HAP-1 (cell line): ENCODE measurements around the gene CXCL14.
"Not testable (repeated sequence)": the region's sequence is repeated elsewhere in the genome, so short reads cannot be mapped to it uniquely, and the experiment has no call there.

Source experiments
- DNase-seq, 2 experiments: peaks; one replicate each; pipeline ENCODE4 v3.0.0-alpha.2; 2016 to 2020; ENCODE audit warnings: low spot score in 2 of 2
- H3K27me3 ChIP-seq: fragments of 250-450 bp; sonication (Bioruptor Pico); 2 replicates; pipeline ENCODE4 v1.5.1; 2020; ENCODE audit warnings: low read depth, mild to moderate bottlenecking, moderate library complexity
- H3K36me3 ChIP-seq: fragments of 250-450 bp; sonication (Bioruptor Pico); replicated peaks from 2 replicates; pipeline ENCODE4 v1.5.1; 2020; ENCODE audit warnings: mild to moderate bottlenecking
- H3K4me1 ChIP-seq: fragments of 250-450 bp; sonication (Bioruptor Pico); 2 replicates; pipeline ENCODE4 v1.5.1; 2020; ENCODE audit warnings: mild to moderate bottlenecking
- H3K4me3 ChIP-seq: fragments of 250-450 bp; sonication (Bioruptor Pico); 2 replicates; pipeline ENCODE4 v1.5.1; 2020; ENCODE audit warnings: mild to moderate bottlenecking, moderate library complexity
- H3K9me3 ChIP-seq: fragments of 250-450 bp; sonication (Bioruptor Pico); 2 replicates; pipeline ENCODE4 v1.5.1; 2020; ENCODE audit warnings: mild to moderate bottlenecking, moderate library complexity
- in situ Hi-C: fragments of 300-500 bp; cut with MboI; formaldehyde crosslinking; loops from 3 replicates; pipeline ENCODE4 v1.14.3; 2020; ENCODE audit warnings: low sequenced_read_pairs, inconsistent platforms, mixed read lengths

Gene CXCL14

GRCh38 chr5:135537745-135538144, 41.0 kb downstream of the CXCL14 start:
- no peak overlapping the region for H3K4me3 ChIP-seq
- peaks cover 7% of the 10 kb centered on the region for H3K4me1 ChIP-seq
- H3K9me3 ChIP-seq: no peaks in the 10 kb centered on the region
- no peaks in the 10 kb centered on the region for H3K36me3 ChIP-seq
- H3K27me3 ChIP-seq: no peaks in the 10 kb centered on the region
- in situ Hi-C loops: no loop called here
- DNase-seq: no peak

- DNase-seq: no peak
- H3K4me1 ChIP-seq: peaks cover 3% of the 10 kb centered on the region
- no peaks in the 10 kb centered on the region for H3K36me3 ChIP-seq
- in situ Hi-C loops: no loop called here
- H3K27me3 ChIP-seq: no peaks in the 10 kb centered on the region
- no peak overlapping the region for H3K4me3 ChIP-seq
- no peaks in the 10 kb centered on the region for H3K9me3 ChIP-seq
Observed at GRCh38 chr5:135537271-135537670, 41.5 kb downstream of the CXCL14 start.

DNA sequence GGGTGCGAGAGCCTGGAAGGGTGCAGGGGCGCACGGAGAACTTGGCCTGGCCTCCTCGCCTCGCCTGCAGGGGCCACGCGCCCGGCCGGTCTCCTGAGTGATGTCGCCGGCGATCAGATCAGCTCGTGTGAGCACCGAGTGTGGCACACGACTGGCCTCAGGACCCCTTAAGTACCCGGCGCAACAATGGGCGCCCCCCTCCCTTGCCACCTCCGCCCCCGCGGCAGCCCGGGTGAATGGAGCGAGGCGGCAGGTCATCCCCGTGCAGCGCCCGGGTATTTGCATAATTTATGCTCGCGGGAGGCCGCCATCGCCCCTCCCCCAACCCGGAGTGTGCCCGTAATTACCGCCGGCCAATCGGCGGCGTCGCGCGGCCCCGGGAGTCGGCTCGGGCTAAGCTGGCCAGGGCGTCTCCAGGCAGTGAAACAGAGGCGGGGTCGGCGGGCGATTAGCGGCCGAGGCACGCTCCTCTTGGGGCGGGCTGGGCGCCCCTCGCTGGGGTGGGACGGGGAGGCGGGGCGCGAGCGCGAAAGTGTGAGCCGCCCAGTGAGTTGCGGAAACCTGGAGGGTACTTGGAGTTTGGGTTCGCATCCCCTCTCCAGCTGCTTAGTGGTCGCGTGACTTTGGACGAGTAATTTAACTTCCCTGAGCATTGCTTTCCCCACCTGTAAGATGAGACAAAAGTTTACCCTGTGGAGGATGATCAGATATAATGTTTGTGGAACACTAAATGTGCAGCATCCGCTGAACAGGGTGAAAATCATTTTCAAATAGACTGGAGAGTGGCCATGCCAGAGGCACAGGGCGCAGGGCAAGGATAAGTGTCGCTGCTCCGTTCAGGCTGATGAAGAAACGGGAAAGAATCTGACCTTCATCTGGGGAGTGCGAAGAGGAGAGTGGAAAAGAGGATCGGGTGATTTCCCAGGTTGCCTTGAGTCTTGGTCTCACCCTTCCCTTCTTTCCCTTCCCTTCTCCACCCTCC, 42.7 kb downstream of the CXCL14 start, which contains the start of gene NEUROG1:
NEUROG1 (minus strand) TSS at position 145 of the 982 bp plus-strand sequence. CDS start 274 bp downstream, outside the sequence.
- H3K4me3 ChIP-seq: no peak within 1 kb of the TSS
- no peaks in the 10 kb centered on the region for H3K36me3 ChIP-seq
- H3K4me1 ChIP-seq: no peaks in the 10 kb centered on the region
- H3K9me3 ChIP-seq: no peaks in the 10 kb centered on the region
- H3K27me3 ChIP-seq: no peaks in the 10 kb centered on the region
- no peak for DNase-seq
- in situ Hi-C loops: no loop called here

DNA sequence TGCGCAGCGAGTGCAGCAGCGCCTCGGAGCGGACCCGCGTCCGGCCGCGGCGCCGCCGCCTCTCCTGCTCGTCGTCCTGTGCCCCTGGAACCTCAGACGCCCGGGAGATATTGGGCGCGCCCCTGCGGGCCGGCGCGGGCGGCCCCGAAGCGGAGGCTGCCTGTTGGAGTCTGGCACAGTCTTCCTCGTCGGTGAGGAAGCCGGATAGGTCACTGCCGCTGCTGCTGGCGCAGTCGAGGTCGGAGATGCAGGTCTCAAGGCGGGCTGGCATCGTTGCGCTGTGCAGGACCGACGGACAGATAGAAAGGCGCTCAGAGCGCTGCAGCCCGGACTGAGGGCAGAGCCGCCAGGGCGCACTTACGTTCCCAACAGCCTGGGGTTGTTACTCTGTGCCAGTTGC, 43.4 kb downstream of the CXCL14 start:
- no peak overlapping the region for H3K4me3 ChIP-seq
- in situ Hi-C loops: no loop called here
- H3K9me3 ChIP-seq: no peaks in the 10 kb centered on the region
- no peaks in the 10 kb centered on the region for H3K36me3 ChIP-seq
- DNase-seq: no peak
- no peaks in the 10 kb centered on the region for H3K4me1 ChIP-seq
- no peaks in the 10 kb centered on the region for H3K27me3 ChIP-seq

GRCh38 chr5:135534609-135535419, 44.0 kb downstream of the CXCL14 start:
- H3K27me3 ChIP-seq: no peaks in the 10 kb centered on the region
- 0 out of 2 replicates have a peak, but pooled peaks cover 2% of the 10 kb centered on the region for H3K9me3 ChIP-seq
- DNase-seq: no peak
- H3K4me1 ChIP-seq: no peaks in the 10 kb centered on the region
- in situ Hi-C loops: no loop called here
- no peaks in the 10 kb centered on the region for H3K36me3 ChIP-seq
- no peak overlapping the region for H3K4me3 ChIP-seq

DNA sequence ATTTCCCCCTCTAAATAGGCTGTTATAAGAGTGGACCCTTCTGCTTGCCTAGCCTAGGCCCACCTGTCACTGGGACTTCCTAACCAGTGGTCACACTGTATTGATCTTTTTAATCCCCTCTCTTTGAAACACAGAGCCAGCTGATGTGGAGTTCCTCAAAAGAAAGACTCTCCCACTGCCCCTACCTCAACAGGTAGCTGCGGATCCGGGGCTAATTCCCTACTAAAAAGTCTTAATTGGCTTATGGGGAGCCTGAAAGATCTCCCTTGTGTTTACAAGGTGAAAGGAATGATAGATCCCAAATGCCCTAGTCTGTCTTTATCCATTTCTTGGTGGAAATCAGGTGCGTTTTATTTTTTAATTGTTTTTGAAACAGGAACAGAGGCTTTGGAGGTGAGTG, 45.0 kb downstream of the CXCL14 start:
- in situ Hi-C loops: no loop called here

GRCh38 chr5:135533334-135533733, 45.5 kb downstream of the CXCL14 start:
- H3K27me3 ChIP-seq: no peaks in the 10 kb centered on the region
- in situ Hi-C loops: no loop called here

More for the DNA sequence above, 45.0 kb downstream of the CXCL14 start:
- DNase-seq: no peak
- Histone ChIP-seq H3K4me3 (no peak overlapping the region), H3K36me3 (no peaks in the 10 kb centered on the region), H3K27me3 (no peaks in the 10 kb centered on the region), H3K9me3 (peaks cover 2% of the 10 kb centered on the region; the same call in 1 of the 2 replicates), H3K4me1 (no peaks in the 10 kb centered on the region)

DNA sequence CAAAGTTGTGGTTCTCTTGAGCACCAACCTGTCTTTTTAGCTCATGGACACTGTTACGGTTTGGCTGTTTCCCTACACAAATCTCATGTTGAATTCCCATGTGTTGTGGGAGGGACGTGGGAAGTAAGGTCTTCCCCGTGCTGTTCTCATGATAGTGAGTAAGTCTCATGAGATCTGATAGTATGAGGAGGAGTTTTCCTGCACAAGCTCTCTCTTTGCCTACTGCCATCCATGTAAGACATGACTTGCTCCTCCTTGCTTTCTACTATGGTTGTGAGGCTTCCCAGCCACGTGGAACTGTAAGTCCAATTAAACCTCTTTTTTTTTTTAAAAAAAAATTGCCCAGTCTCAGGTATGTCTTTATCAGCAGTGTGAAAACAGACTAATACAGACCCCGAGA, 49.2 kb downstream of the CXCL14 start:
- DNase-seq, H3K4me3 ChIP-seq, H3K36me3 ChIP-seq, H3K27me3 ChIP-seq, H3K9me3 ChIP-seq, H3K4me1 ChIP-seq, in situ Hi-C loops: not testable (repeated sequence)

More at GRCh38 chr5:135533334-135533733, 45.5 kb downstream of the CXCL14 start:
- Histone ChIP-seq H3K9me3 (peaks cover 2% of the 10 kb centered on the region; the same call in 1 of the 2 replicates), H3K4me1 (no peaks in the 10 kb centered on the region), H3K4me3 (no peak overlapping the region), H3K36me3 (no peaks in the 10 kb centered on the region)
- DNase-seq: no peak

GRCh38 chr5:135526924-135527323, 51.9 kb downstream of the CXCL14 start:
- H3K4me1 ChIP-seq: no peaks in the 10 kb centered on the region
- in situ Hi-C loops: no loop called here
- no peak for DNase-seq
- no peaks in the 10 kb centered on the region for H3K27me3 ChIP-seq
- H3K9me3 ChIP-seq: peaks cover 2% of the 10 kb centered on the region; the same call in 1 of the 2 replicates
- no peaks in the 10 kb centered on the region for H3K36me3 ChIP-seq
- no peak overlapping the region for H3K4me3 ChIP-seq

- no peaks in the 10 kb centered on the region for H3K9me3 ChIP-seq
- no peaks in the 10 kb centered on the region for H3K36me3 ChIP-seq
Observed at GRCh38 chr5:135521964-135522363, 56.8 kb downstream of the CXCL14 start.

More at GRCh38 chr5:135521964-135522363, 56.8 kb downstream of the CXCL14 start:
- in situ Hi-C loops: no loop called here
- Histone ChIP-seq H3K4me3 (no peak overlapping the region), H3K27me3 (no peaks in the 10 kb centered on the region), H3K4me1 (no peaks in the 10 kb centered on the region)
- DNase-seq: no peak
